OCI-M2 (cell line): ENCODE results near the gene OR51B5.
"Not testable (repeated sequence)": the region's sequence is repeated elsewhere in the genome, so short reads cannot be mapped to it uniquely, and the experiment has no call there.

ENCODE experiments used
- DNase-seq: peaks from one replicate; lab custom pipeline; 2025; ENCODE audit not compliant: unreplicated experiment; lab: John Stamatoyannopoulos, UW

OR51B5 gene

GRCh38 chr11:5336331-5336730, 7.0 kb downstream of the OR51B5 start:
- DNase-seq, result no peak

- DNase-seq, result peak; percentile 42
Measured at GRCh38 chr11:5335170-5335569, 8.2 kb downstream of the OR51B5 start.

GRCh38 chr11:5324197-5324596, 19.1 kb downstream of the OR51B5 start, which contains the start of gene OR51B2:
Gene OR51B2 (minus strand): TSS chr11:5324297. CDS start chr11:5324297, 0 bp downstream.
- no peak for DNase-seq

DNA sequence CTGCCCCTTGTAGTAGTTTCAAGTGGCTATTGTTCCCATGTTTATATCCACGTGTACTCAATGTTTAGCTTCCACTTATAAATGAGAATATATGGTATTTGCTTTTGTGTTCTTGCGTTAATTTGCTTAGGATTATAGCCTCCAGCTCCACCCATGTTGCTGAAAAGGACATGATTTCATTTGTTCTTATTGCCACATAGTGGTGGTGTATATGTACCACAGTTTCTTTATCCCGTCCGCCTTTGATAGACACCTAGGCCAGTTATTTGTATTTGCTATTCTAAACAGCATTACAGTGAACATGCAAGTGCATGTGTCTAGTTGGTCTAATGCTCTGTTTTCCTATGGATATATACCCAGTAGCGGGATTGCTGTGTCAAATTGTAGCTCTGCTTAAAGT, 26.0 kb downstream of the OR51B5 start:
- DNase-seq, result no peak

GRCh38 chr11:5313326-5314023, 29.8 kb downstream of the OR51B5 start:
- DNase-seq, result not testable (repeated sequence)

DNA sequence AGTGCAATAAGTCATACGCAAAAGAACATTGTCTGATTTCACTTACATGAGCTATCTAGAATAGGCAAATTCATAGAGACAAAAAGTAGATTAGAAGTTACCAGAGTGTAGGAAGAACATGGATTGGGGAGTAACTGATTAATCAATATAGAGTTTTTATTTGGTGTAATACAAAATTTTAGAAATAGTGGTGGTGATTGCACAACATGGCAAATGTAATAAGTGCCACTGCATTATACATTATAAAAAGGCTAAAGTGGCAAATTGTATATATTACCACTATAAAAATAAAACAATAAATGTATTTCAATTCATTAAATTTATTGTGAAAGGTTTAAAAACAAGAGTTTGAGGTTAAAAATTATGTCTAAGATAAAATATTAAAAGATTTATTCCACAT, 32.9 kb downstream of the OR51B5 start:
- DNase-seq, result no peak

DNA sequence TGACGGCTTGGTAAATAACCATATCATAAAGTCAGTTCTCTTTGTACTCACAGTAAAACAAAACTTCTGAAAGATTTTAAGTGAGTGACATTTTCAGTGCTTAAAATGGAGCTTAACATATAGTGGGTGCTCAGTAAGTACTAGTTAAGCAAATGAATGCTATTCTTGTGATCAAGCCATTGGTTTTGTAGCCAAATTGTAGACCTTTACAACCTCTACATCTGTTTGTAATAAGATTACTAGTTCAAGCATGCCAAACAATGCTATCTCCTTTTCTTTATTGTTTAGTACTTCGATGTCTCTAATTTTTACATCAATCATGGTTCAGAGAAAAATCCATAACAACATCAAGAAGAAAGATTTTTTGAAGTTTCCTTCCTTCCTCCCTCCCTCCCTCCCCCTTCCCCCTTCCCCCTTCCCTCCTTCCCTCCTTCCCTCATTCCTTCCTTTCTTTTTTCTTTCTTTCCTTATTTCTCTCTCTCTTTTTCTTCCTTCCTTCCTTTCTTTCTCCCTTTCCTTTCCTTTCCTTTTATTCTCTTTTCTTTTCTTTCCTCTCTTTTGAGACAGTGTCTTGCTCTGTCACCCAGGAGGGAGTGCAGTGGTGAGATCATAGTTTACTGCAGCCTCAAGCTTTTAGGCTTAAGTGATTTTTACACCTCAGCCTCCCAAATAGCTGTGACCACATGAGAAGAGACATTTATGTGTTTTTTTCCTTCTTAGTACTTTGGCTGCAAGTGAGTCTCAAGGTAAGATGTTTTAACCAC, 35.9 kb downstream of the OR51B5 start:
- DNase-seq, result no peak

DNA sequence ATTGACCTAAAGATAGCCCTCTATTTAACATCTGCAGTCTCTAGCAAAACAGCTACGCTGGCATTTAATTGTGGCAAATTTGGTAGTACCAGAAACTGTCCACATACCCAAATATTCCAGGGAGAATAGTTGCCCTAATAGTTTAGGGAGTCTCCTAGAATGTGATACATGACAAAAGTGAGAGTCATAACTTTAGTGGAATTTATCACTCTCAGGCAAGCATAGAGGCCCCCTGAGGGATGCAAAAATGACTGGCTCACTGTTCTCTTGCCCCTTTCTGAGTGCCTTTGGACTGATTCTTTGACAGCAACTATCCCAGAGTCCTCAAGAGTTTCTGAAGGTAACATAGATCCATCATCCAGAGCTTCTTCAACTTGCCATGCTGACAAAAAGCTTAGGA, 39.3 kb downstream of the OR51B5 start:
- no peak for DNase-seq

DNA sequence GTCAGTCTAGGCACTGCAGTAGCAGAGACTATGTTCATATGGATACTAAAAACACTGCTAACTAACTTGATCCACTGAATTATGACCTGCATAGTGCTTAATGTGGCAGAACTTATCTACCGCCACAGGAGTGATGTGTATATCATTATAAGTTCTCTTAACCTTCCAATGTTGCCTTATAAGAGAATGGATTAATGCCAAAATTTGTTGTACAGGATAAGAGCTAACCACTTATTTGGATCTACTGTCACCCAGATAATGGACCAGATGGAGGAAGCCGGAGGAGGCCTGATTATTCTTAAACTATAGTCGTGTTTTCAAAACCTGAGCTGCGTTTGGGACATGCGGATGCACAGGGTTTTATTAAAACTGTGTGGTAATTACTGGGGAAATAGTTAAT, 39.7 kb downstream of the OR51B5 start:
- no peak for DNase-seq

GRCh38 chr11:5301846-5302245, 41.5 kb downstream of the OR51B5 start, which contains the start of gene OR51B4:
Gene OR51B4 (minus strand): TSS chr11:5301946. CDS start chr11:5301946, 0 bp downstream.
- DNase-seq, result no peak

- DNase-seq, result no peak
Measured at GRCh38 chr11:5300251-5300650, 43.1 kb downstream of the OR51B5 start.

- no peak for DNase-seq
Measured at GRCh38 chr11:5298451-5298850, 44.9 kb downstream of the OR51B5 start.

DNA sequence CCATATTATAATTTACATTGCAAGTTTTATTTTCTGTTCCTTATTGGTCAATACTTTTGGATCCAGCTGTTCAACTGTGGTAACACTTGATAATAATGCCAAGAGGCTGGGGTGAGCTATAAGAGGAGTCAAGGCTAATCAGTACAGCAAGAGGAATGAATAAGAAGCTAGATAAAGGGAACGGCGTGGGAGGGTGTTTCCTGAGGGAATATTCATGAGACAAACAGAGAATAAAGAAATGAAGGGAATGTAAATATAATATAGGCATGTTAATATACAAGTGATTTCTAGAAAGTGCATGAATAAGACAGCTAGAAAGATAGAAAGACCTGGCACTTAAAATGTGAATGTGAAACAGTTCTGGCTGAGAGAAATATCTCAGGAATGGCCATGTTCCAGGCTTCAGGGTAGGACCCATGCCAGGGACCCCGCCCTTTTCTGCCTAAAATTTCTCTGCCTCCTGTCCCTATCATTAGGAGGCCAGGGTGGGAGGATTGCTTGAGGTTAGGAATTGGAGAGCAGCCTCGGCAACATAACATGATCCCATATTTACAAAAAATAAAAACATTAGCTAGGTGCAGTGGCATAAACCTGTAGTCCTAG, 45.5 kb downstream of the OR51B5 start:
- DNase-seq, result no peak

DNA sequence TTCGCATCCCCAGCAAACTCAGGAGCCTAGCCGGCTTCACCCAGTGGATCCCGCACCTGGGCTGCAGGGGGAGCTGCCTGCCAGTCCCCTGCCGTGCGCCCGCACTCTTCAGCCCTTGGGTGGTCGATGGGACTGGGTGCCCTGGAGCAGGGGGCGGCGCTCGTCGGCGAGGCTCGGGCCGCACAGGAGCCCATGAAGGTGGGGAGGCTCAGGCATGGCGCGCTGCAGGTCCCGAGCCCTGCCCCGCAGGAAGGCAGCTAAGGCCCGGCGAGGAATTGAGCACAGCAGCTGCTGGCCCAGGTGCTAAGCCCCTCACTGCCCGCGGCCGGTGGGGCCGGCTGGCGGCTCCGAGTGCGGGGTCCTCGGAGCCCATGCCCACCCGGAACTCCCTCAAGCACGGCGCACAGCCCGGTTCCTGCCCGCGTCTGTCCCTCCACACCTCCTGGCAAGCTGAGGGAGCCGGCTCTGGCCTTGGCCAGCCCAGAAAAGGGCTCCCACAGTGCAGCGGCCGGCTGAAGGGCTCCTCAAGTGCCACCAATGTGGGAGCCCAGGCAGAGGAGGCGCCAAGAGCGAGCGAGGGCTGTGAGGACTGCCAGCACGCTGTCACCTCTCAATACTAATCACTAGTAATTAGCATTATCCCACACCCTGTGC, 48.9 kb downstream of the OR51B5 start:
- not testable (repeated sequence) for DNase-seq

DNA sequence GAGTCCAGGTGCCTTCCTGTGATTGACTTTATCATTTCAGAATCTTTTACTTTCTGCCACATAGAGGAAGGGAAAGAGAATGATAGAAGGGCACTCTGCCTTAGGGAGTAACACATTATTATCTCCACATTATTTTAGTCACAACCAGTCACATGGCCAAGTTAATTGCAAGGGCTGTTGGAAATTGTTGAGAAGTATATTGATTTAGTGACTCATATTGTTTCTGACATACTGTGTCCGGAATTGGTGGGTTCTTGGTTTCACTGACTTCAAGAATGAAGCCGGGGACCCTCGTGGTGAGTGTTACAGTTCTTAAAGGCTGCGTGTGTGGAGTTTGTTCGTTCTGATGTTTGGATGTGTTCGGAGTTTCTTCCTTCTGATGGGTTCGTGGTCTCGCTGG, 50.3 kb downstream of the OR51B5 start:
- DNase-seq, result no peak
